HL-60 (cell line): ENCODE data around the gene LRMDA.

Experiments
- DNase-seq, 2 experiments: peaks; one replicate each; pipeline ENCODE4 v3.0.0-alpha.2; 2010 to 2020; ENCODE audit warnings: low read depth in 1 of 2, low spot score in 1 of 2
- H3K27ac ChIP-seq: fragments of 250-450 bp; sonication (Bioruptor Pico); replicated peaks from 2 replicates; pipeline ENCODE4 v1.5.1; 2020; ENCODE audit warnings: mild to moderate bottlenecking, moderate library complexity
- H3K27me3 ChIP-seq: fragments of 250-450 bp; sonication (Bioruptor Pico); 2 replicates; pipeline ENCODE4 v1.5.1; 2021; ENCODE audit warnings: mild to moderate bottlenecking, moderate library complexity; ENCODE audit not compliant: insufficient read depth, poor library complexity, severe bottlenecking
- H3K4me3 ChIP-seq: replicated peaks from 2 replicates; pipeline ENCODE4 v1.5.1; 2011; ENCODE audit warnings: mild to moderate bottlenecking, control low read depth, low read length; ENCODE audit not compliant: insufficient read depth
- CTCF ChIP-seq: IDR thresholded peaks from one replicate; pipeline ENCODE4 v1.5.1; 2011; ENCODE audit warnings: low read length, control low read depth, inconsistent platforms; ENCODE audit not compliant: insufficient read depth
- GABPA ChIP-seq: IDR thresholded peaks from 2 replicates; pipeline ENCODE4 v1.6.1; 2012; ENCODE audit warnings: low read depth
- POLR2AphosphoS5 ChIP-seq: IDR thresholded peaks from 2 replicates; pipeline ENCODE4 v1.6.1; 2012; ENCODE audit warnings: low read depth
- REST ChIP-seq: IDR thresholded peaks from 2 replicates; pipeline ENCODE4 v1.6.1; 2012; ENCODE audit warnings: low read depth; ENCODE audit not compliant: insufficient replicate concordance
- SPI1 ChIP-seq: IDR thresholded peaks from 2 replicates; pipeline ENCODE4 v1.6.1; 2012; ENCODE audit warnings: low read depth, mild to moderate bottlenecking, borderline replicate concordance

LRMDA gene

DNA sequence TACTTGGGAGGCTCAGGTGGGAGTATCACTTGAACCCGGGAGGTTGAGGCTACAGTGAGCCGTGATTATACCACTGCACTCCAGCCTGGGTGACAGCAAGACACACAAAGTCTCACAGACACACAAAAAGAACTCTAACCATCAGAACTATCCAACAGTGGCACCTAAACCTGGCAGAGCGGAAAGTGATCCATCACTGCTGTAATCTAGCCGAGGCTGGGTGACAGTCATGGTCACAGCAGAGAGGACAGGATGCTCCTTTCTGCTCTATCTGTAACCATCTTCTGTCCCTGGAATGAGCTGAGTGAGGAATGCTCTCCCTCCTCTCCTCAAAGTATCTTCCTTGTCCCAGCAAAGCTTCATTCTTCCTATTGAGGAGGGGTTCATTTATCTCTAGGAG, 656.6 kb downstream of the LRMDA start:
- no peak for DNase-seq
- TF ChIP-seq REST, result no peak
- no peak for TF ChIP-seq GABPA
- no peak for TF ChIP-seq SPI1
- H3K4me3 ChIP-seq, result no peak overlapping the region
- no peak overlapping the region for H3K27ac ChIP-seq
- no peaks in the 10 kb centered on the region for H3K27me3 ChIP-seq

DNA sequence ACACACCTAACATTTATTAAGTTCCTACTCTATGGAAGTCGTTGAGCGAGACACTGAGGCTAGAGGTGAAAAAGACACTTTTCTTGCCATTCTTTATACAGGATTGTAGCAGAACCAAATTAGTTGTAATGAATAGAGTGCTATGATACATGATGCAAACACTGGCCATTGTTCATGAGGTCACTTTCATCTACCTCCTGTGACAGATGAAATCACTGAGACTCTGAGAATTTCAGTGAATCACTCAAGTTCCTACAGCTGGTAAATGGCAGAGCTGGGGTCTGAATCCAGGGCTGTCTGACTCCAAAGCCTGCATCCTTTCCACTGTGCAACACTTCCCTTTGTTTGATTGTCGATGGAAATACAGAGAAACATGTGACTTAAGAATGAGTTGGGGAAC, 657.6 kb downstream of the LRMDA start:
- no peak overlapping the region for H3K27ac ChIP-seq
- no peak overlapping the region for H3K4me3 ChIP-seq
- DNase-seq, result no peak
- H3K27me3 ChIP-seq, result no peaks in the 10 kb centered on the region
- TF ChIP-seq CTCF, result no peak
- no peak for TF ChIP-seq GABPA
- TF ChIP-seq REST, result no peak
- TF ChIP-seq SPI1, result no peak
- no peak for TF ChIP-seq POLR2AphosphoS5

- TF ChIP-seq CTCF, result no peak
- no peak for TF ChIP-seq SPI1
- no peak for TF ChIP-seq POLR2AphosphoS5
- no peak for TF ChIP-seq GABPA
- no peak for TF ChIP-seq REST
- Histone ChIP-seq H3K27me3 (no peaks in the 10 kb centered on the region), H3K4me3 (no peak overlapping the region), H3K27ac (no peak overlapping the region)
- no peak for DNase-seq
These were observed 658.2 kb downstream of the LRMDA start for GRCh38 chr10:76089556-76090180.
